ENCODE measurements around the gene MORF4L1. TPM values are rescaled to one million over a fixed set of nuclear protein-coding genes. Genes with fewer than 3 reads are reported as not detected.

Gene MORF4L1
- total and polyA plus RNA-seq, 2 donors from 2014 or later = 319 to 325 TPM

- Histone ChIP-seq H3K36me3 (ENCODE audit: control insufficient read depth in 2 of 3, insufficient read depth in 3 of 3, low read length in 3 of 3) (peaks cover 8 to 42% (median 18%) of the 10 kb centered on the region in 3 donors), H3K9ac (ENCODE audit: low read length in 3 of 3) (no peak overlapping the region), H3K4me3 (ENCODE audit: low read length in 3 of 3) (no peak overlapping the region), H3K27me3 (ENCODE audit: control insufficient read depth, insufficient read depth, low read length) (no peaks in the 10 kb centered on the region), H3K27ac (ENCODE audit: low read depth in 2 of 2, low read length in 2 of 2) (no peak overlapping the region), H3K4me1 (ENCODE audit: control insufficient read depth in 2 of 3, insufficient read depth in 2 of 3, low read depth in 1 of 3, low read length in 3 of 3) (peaks cover 0 to 11% (median 0%) of the 10 kb centered on the region in 3 donors), H3K9me3 (ENCODE audit: control insufficient read depth in 2 of 3, insufficient read depth in 1 of 3, low read length in 3 of 3) (no peaks in the 10 kb centered on the region)
- DNase-seq (no peak), FAIRE-seq (no peak)
- no peak for TF ChIP-seq CTCF (IDR thresholded peaks at IDR 0.05; ENCODE audit: borderline replicate concordance, extremely low read depth, insufficient read depth)
- intact Hi-C loops (cut with DNase I) = no loop called here
Measured at GRCh38 chr15:78909160-78909695, 36.5 kb downstream of the MORF4L1 start.

- FAIRE-seq (no peak), DNase-seq (peak in 3 of 5 donors; percentile 48 to 69 (median 64))
- H3K4me1 ChIP-seq (ENCODE audit: control insufficient read depth in 2 of 3, insufficient read depth in 2 of 3, low read depth in 1 of 3, low read length in 3 of 3) = peaks cover 0 to 14% (median 0%) of the 10 kb centered on the region in 3 donors
- no peak overlapping the region for H3K27ac ChIP-seq (ENCODE audit: low read depth in 2 of 2, low read length in 2 of 2)
- intact Hi-C loops (cut with DNase I) = no loop called here
- peak; percentile 60 for TF ChIP-seq CTCF (IDR thresholded peaks at IDR 0.05; ENCODE audit: borderline replicate concordance, extremely low read depth, insufficient read depth)
- no peak overlapping the region for H3K9ac ChIP-seq (ENCODE audit: low read length in 3 of 3)
- peaks cover 8 to 37% (median 17%) of the 10 kb centered on the region in 3 donors for H3K36me3 ChIP-seq (ENCODE audit: control insufficient read depth in 2 of 3, insufficient read depth in 3 of 3, low read length in 3 of 3)
- H3K9me3 ChIP-seq (ENCODE audit: control insufficient read depth in 2 of 3, insufficient read depth in 1 of 3, low read length in 3 of 3) = no peaks in the 10 kb centered on the region
- H3K27me3 ChIP-seq (ENCODE audit: control insufficient read depth, insufficient read depth, low read length) = no peaks in the 10 kb centered on the region
- H3K4me3 ChIP-seq (ENCODE audit: low read length in 3 of 3) = no peak overlapping the region
Measured at GRCh38 chr15:78909791-78910228, 37.1 kb downstream of the MORF4L1 start.

- no peak overlapping the region for H3K4me3 ChIP-seq (ENCODE audit: low read length in 3 of 3)
- peaks cover 0 to 17% (median 0%) of the 10 kb centered on the region in 3 donors for H3K4me1 ChIP-seq (ENCODE audit: control insufficient read depth in 2 of 3, insufficient read depth in 2 of 3, low read depth in 1 of 3, low read length in 3 of 3)
- no peaks in the 10 kb centered on the region for H3K9me3 ChIP-seq (ENCODE audit: control insufficient read depth in 2 of 3, insufficient read depth in 1 of 3, low read length in 3 of 3)
- peaks cover 8 to 37% (median 17%) of the 10 kb centered on the region in 3 donors for H3K36me3 ChIP-seq (ENCODE audit: control insufficient read depth in 2 of 3, insufficient read depth in 3 of 3, low read length in 3 of 3)
- no peak for FAIRE-seq
- no peaks in the 10 kb centered on the region for H3K27me3 ChIP-seq (ENCODE audit: control insufficient read depth, insufficient read depth, low read length)
- no peak for DNase-seq
- H3K27ac ChIP-seq (ENCODE audit: low read depth in 2 of 2, low read length in 2 of 2) = no peak overlapping the region
- no peak overlapping the region for H3K9ac ChIP-seq (ENCODE audit: low read length in 3 of 3)
- intact Hi-C loops (cut with DNase I) = no loop called here
- TF ChIP-seq CTCF (IDR thresholded peaks at IDR 0.05; ENCODE audit: borderline replicate concordance, extremely low read depth, insufficient read depth) = no peak
Measured at GRCh38 chr15:78910271-78910670, 37.6 kb downstream of the MORF4L1 start.
